Neuronal stem cell (in vitro differentiated cells): Measurements from ENCODE around the gene MTF1.
"Not testable (repeated sequence)": the region's sequence is repeated elsewhere in the genome, so short reads cannot be mapped to it uniquely, and the experiment has no call there.

ENCODE experiments used
- DNase-seq: peaks from one replicate; pipeline ENCODE4 v3.0.0-alpha.2; 2013; ENCODE audit warnings: low spot score
- H2AFZ ChIP-seq: one replicate; pipeline ENCODE4 v1.6.1; 2013; ENCODE audit warnings: mild to moderate bottlenecking, low read length, inconsistent platforms
- H2AK5ac ChIP-seq: 2 replicates; pipeline ENCODE4 v1.6.1; 2013; ENCODE audit warnings: low read depth, mild to moderate bottlenecking, inconsistent platforms, low read length, moderate library complexity, mixed read lengths
- H2BK120ac ChIP-seq: 2 replicates; pipeline ENCODE4 v1.6.1; 2013; ENCODE audit warnings: low read depth, mild to moderate bottlenecking, inconsistent platforms, low read length, moderate library complexity, mixed read lengths
- H2BK12ac ChIP-seq: one replicate; pipeline ENCODE4 v1.6.1; 2013; ENCODE audit warnings: low read length, inconsistent platforms
- H2BK15ac ChIP-seq: 2 replicates; pipeline ENCODE4 v1.6.1; 2013; ENCODE audit warnings: mild to moderate bottlenecking, low read length, inconsistent platforms, mixed read lengths
- H2BK5ac ChIP-seq: one replicate; pipeline ENCODE4 v1.6.1; 2013; ENCODE audit warnings: inconsistent platforms, mild to moderate bottlenecking, low read length, moderate library complexity
- H3K14ac ChIP-seq: one replicate; pipeline ENCODE4 v1.6.1; 2013; ENCODE audit warnings: low read length, inconsistent platforms
- H3K18ac ChIP-seq: 2 replicates; pipeline ENCODE4 v1.6.1; 2013; ENCODE audit warnings: low read length, inconsistent platforms
- H3K23ac ChIP-seq: 2 replicates; pipeline ENCODE4 v1.6.1; 2013; ENCODE audit warnings: low read depth, mild to moderate bottlenecking, mixed read lengths, low read length, inconsistent platforms; ENCODE audit not compliant: poor library complexity
- H3K27ac ChIP-seq: replicated peaks from 3 replicates; pipeline ENCODE4 v1.5.1; 2013; ENCODE audit warnings: low read length, inconsistent platforms
- H3K27me3 ChIP-seq, 3 experiments: 2 replicates each; pipeline ENCODE4 v1.6.1; 2013; ENCODE audit warnings: low read length in 3 of 3, mild to moderate bottlenecking in 2 of 3, inconsistent platforms in 1 of 3, low read depth in 1 of 3, mixed read lengths in 1 of 3, moderate library complexity in 1 of 3; ENCODE audit not compliant: control insufficient read depth in 3 of 3, insufficient read depth in 3 of 3
- H3K36me3 ChIP-seq, 2 donors: replicated peaks in 1 of 2; 2 replicates each; pipeline ENCODE4 v1.6.1; 2013; ENCODE audit warnings: low read length in 2 of 2; ENCODE audit not compliant: control insufficient read depth in 2 of 2, insufficient read depth in 2 of 2
- H3K4ac ChIP-seq: 2 replicates; pipeline ENCODE4 v1.6.1; 2013; ENCODE audit warnings: inconsistent platforms, mild to moderate bottlenecking, low read length, moderate library complexity
- H3K4me1 ChIP-seq, 2 donors: 1 replicate in 1 of 2; 2 replicates in 1 of 2; pipeline ENCODE4 v1.6.1; 2013; ENCODE audit warnings: low read length in 2 of 2, low read depth in 1 of 2; ENCODE audit not compliant: control insufficient read depth in 2 of 2, insufficient read depth in 1 of 2
- H3K4me2 ChIP-seq: one replicate; pipeline ENCODE4 v1.6.1; 2013; ENCODE audit warnings: mild to moderate bottlenecking, low read length, inconsistent platforms; ENCODE audit not compliant: insufficient read depth, poor library complexity, severe bottlenecking
- H3K4me3 ChIP-seq, 2 donors: 2 replicates each; pipeline ENCODE4 v1.5.1; 2013; ENCODE audit warnings: low read length in 2 of 2, mild to moderate bottlenecking in 2 of 2, inconsistent platforms in 1 of 2, moderate library complexity in 1 of 2
- H3K79me1 ChIP-seq: one replicate; pipeline ENCODE4 v1.6.1; 2013; ENCODE audit warnings: low read depth, mild to moderate bottlenecking, inconsistent platforms, low read length, moderate library complexity
- H3K9ac ChIP-seq: one replicate; pipeline ENCODE4 v1.6.1; 2013; ENCODE audit warnings: mild to moderate bottlenecking, low read depth, low read length, inconsistent platforms; ENCODE audit not compliant: poor library complexity
- H3K9me3 ChIP-seq, 2 donors: replicated peaks in 1 of 2; 2 replicates each; pipeline versions ENCODE3 to v1.6.1; 2013; ENCODE audit warnings: low read length in 2 of 2, mild to moderate bottlenecking in 2 of 2, inconsistent platforms in 1 of 2, low read depth in 1 of 2, mixed read lengths in 1 of 2, moderate library complexity in 1 of 2; ENCODE audit not compliant: control insufficient read depth in 2 of 2, insufficient read depth in 1 of 2
- H4K8ac ChIP-seq: one replicate; pipeline ENCODE4 v1.6.1; 2013; ENCODE audit warnings: low read depth, mild to moderate bottlenecking, inconsistent platforms, low read length, moderate library complexity
- H4K91ac ChIP-seq: one replicate; pipeline ENCODE4 v1.6.1; 2013; ENCODE audit warnings: low read length, low read depth, mild to moderate bottlenecking, inconsistent platforms; ENCODE audit not compliant: poor library complexity
- WGBS, 2 donors: extraction: QIAGEN DNeasy Blood & Tissue Kit; methylation state at CpG; one replicate each; pipeline ENCODE4 v1.1.7; 2013; ENCODE audit warnings: missing lambda C conversion rate in 2 of 2, mixed read lengths in 1 of 2; ENCODE audit not compliant: insufficient read length in 2 of 2, insufficient replicate concordance in 1 of 2; ENCODE audit errors: extremely low coverage in 2 of 2; 5-methylcytosine and 5-hydroxymethylcytosine counted together

The MTF1 gene

DNA sequence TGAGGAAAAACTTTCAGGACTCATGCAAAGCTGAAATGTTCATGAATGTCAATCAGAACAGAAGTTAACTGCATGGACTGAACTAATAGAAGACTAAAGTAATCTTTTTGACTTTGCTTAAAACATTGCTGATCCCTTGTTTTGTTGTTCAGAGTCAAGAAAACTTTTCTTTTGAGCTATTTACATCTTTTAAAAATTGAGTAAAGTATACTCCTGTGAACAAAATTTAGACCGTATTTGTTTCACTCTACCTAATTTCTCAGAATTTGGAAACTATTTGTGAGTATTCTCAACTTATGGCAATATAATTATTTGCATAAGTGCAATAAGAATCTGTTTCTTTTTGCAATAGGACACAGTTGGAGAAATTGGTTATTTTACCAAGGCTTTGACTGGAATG is 46.3 kb upstream of the MTF1 start:
- H3K36me3 ChIP-seq: peaks cover 0 to 4% of the 10 kb centered on the region in 2 donors
- no peak overlapping the region for H3K9ac ChIP-seq
- H3K4me3 ChIP-seq: no peak overlapping the region
- peaks cover 0 to 12% of the 10 kb centered on the region in 2 donors for H3K9me3 ChIP-seq
- no peak overlapping the region for H3K4ac ChIP-seq
- H3K27ac ChIP-seq: no peak overlapping the region
- no peak overlapping the region for H2BK15ac ChIP-seq
- no peak overlapping the region for H2BK5ac ChIP-seq
- H2AFZ ChIP-seq: no peak overlapping the region
- H3K4me2 ChIP-seq: no peak overlapping the region
- no CpG with 5 or more reads among the region's 1 CpG for WGBS, 2 donors
- H3K23ac ChIP-seq: no peak overlapping the region
- H2AK5ac ChIP-seq: no peak overlapping the region
- H2BK12ac ChIP-seq: no peak overlapping the region
- no peaks in the 10 kb centered on the region for H3K27me3 ChIP-seq
- no peaks in the 10 kb centered on the region for H3K4me1 ChIP-seq
- H3K14ac ChIP-seq: no peak overlapping the region
- H2BK120ac ChIP-seq: no peak overlapping the region
- DNase-seq: no peak
- H4K8ac ChIP-seq: no peak overlapping the region
- no peak overlapping the region for H4K91ac ChIP-seq
- no peaks in the 10 kb centered on the region for H3K79me1 ChIP-seq
- no peak overlapping the region for H3K18ac ChIP-seq

DNA sequence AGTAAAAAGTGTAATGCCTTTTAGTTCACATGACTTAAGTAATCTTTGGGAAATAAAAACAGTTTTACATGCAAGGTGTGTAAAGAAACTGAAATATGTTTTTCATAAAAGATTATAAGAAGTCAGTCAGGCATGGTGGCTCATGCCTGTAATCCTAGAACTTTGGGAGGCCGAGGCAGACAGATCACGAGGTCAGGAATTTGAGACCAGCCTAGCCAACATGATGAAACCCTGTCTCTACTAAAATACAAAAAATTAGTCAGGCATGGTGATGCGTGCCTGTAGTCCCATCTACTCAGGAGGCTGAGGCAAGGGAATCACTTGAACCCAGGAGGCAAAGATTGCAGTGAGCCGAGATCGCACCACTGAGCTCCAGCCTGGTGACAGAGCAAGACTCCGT is 44.5 kb upstream of the MTF1 start:
- not testable (repeated sequence) for DNase-seq, H3K27me3 ChIP-seq, H3K4me2 ChIP-seq, H4K8ac ChIP-seq, H3K79me1 ChIP-seq, H2BK5ac ChIP-seq, H2BK15ac ChIP-seq, H3K14ac ChIP-seq, H3K36me3 ChIP-seq, H3K9ac ChIP-seq, H3K18ac ChIP-seq, H3K4me3 ChIP-seq, H3K27ac ChIP-seq, H2AK5ac ChIP-seq, H4K91ac ChIP-seq, H2AFZ ChIP-seq, H3K4ac ChIP-seq, H3K4me1 ChIP-seq, H2BK120ac ChIP-seq, H3K23ac ChIP-seq, H2BK12ac ChIP-seq
- no CpG with 5 or more reads among the region's 6 CpGs for WGBS, 2 donors
- peaks cover 0 to 12% of the 10 kb centered on the region in 2 donors for H3K9me3 ChIP-seq

GRCh38 chr1:37902983-37903382 is 43.6 kb upstream of the MTF1 start:
- Histone ChIP-seq H2AK5ac (no peak overlapping the region), H2BK12ac (no peak overlapping the region), H3K36me3 (peaks cover 0 to 4% of the 10 kb centered on the region in 2 donors), H4K91ac (no peak overlapping the region), H3K27ac (no peak overlapping the region), H3K14ac (no peak overlapping the region), H4K8ac (no peak overlapping the region), H2BK15ac (no peak overlapping the region), H3K18ac (no peak overlapping the region), H3K9me3 (peaks cover 0 to 15% of the 10 kb centered on the region in 2 donors), H3K79me1 (no peaks in the 10 kb centered on the region), H2AFZ (no peak overlapping the region), H3K4me2 (no peak overlapping the region), H3K4me1 (no peaks in the 10 kb centered on the region), H3K9ac (no peak overlapping the region), H2BK120ac (no peak overlapping the region), H3K4ac (no peak overlapping the region), H3K4me3 (no peak overlapping the region), H2BK5ac (no peak overlapping the region), H3K23ac (no peak overlapping the region), H3K27me3 (no peaks in the 10 kb centered on the region)
- DNase-seq: no peak
- no CpG with 5 or more reads among the region's 5 CpGs for WGBS, 2 donors

DNA sequence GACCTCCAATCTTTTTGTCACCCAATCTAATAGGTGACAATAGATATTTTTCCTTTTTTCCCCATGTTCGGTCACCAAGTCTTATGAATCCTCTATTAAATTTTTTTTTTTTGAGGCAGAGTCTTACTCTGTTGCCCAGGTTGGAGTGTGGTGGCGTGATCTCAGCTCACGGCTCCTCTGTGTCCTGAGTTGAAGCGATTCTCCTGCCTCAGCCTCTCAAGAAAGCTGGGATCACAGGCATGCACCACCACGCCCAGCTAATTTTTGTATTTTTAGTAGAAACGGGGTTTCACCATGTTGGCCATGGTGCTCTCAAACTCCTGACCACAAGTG is 42.5 kb upstream of the MTF1 start:
- Histone ChIP-seq H2BK120ac (no peak overlapping the region), H3K18ac (no peak overlapping the region), H3K4me2 (no peak overlapping the region), H3K4ac (no peak overlapping the region), H2AK5ac (no peak overlapping the region), H3K79me1 (no peaks in the 10 kb centered on the region), H2AFZ (no peak overlapping the region), H4K8ac (no peak overlapping the region), H3K23ac (no peak overlapping the region), H3K36me3 (peaks cover 0 to 4% of the 10 kb centered on the region in 2 donors), H2BK5ac (no peak overlapping the region), H4K91ac (no peak overlapping the region), H3K4me1 (no peaks in the 10 kb centered on the region), H3K14ac (no peak overlapping the region), H3K9ac (no peak overlapping the region), H3K9me3 (peaks cover 0 to 15% of the 10 kb centered on the region in 2 donors), H2BK15ac (no peak overlapping the region), H3K27ac (no peak overlapping the region), H3K27me3 (no peaks in the 10 kb centered on the region), H2BK12ac (no peak overlapping the region), H3K4me3 (no peak overlapping the region)
- no CpG with 5 or more reads among the region's 6 CpGs for WGBS, 2 donors
- DNase-seq: no peak
